DOHH2 (cell line): Measurements from ENCODE around the gene RDM1.

Experiments
- EZH2phosphoT487 ChIP-seq: fragments of 200-600 bp; sonication (generic); IDR thresholded peaks from 2 replicates; pipeline ENCODE4 v1.6.1; 2017; ENCODE audit warnings: borderline replicate concordance, mild to moderate bottlenecking, antibody characterized with exemption, low read length, moderate library complexity, mixed read lengths
- TF ChIP-seq, protein P1 (sequence below): fragments of 200-600 bp; sonication (generic); IDR thresholded peaks from one replicate; pipeline ENCODE4 v1.5.1; 2014; ENCODE audit warnings: antibody characterized with exemption, mild to moderate bottlenecking, low read depth, low read length; ENCODE audit not compliant: poor library complexity, severe bottlenecking

DNA sequence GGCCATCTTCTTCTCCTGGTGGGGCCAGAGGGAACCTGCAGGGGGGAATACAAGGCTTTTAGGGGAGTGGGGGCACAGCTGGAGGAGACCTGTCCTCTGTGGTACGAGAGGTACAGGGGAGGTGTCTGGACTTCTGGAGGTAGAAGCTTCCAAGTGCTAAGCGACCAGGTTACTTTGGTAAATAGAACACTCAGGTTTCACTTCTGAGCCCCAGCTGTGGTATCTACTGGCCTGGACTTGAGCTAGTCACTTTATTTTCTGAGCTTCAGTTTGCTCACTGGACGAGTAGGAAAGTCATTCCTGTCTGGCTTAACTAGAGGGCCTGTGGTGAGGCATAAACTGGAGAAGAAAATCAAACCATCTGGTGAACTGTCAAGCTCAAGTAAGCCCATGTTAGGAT, 61.8 kb downstream of the RDM1 start, which contains the start of gene HEATR9:
- TF ChIP-seq, protein P1, sequence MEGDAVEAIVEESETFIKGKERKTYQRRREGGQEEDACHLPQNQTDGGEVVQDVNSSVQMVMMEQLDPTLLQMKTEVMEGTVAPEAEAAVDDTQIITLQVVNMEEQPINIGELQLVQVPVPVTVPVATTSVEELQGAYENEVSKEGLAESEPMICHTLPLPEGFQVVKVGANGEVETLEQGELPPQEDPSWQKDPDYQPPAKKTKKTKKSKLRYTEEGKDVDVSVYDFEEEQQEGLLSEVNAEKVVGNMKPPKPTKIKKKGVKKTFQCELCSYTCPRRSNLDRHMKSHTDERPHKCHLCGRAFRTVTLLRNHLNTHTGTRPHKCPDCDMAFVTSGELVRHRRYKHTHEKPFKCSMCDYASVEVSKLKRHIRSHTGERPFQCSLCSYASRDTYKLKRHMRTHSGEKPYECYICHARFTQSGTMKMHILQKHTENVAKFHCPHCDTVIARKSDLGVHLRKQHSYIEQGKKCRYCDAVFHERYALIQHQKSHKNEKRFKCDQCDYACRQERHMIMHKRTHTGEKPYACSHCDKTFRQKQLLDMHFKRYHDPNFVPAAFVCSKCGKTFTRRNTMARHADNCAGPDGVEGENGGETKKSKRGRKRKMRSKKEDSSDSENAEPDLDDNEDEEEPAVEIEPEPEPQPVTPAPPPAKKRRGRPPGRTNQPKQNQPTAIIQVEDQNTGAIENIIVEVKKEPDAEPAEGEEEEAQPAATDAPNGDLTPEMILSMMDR, result no peak
- TF ChIP-seq EZH2phosphoT487, result no peak
